Measurements from ENCODE around the gene ZNF521.

ZNF521 gene

GRCh38 chr18:25136416-25137196 lies 215.4 kb downstream of the ZNF521 start:
- Mint-ChIP-seq H3K27ac (no peak overlapping the region), H3K4me1 (no peaks in the 10 kb centered on the region), H3K36me3 (no peaks in the 10 kb centered on the region), H3K9me3 (peaks cover 2% of the 10 kb centered on the region), H3K4me3 (no peak overlapping the region)
- ATAC-seq: no peak
- no peak for DNase-seq (ENCODE audit: low spot score in 2 of 2)

GRCh38 chr18:25134861-25135260 lies 217.1 kb downstream of the ZNF521 start:
- H3K4me3 Mint-ChIP-seq: no peak overlapping the region
- ATAC-seq (no peak), DNase-seq (ENCODE audit: low spot score in 2 of 2) (no peak)
- no peaks in the 10 kb centered on the region for H3K36me3 Mint-ChIP-seq
- H3K4me1 Mint-ChIP-seq: no peaks in the 10 kb centered on the region
- H3K27ac Mint-ChIP-seq: no peak overlapping the region
- H3K9me3 Mint-ChIP-seq: peaks cover 2% of the 10 kb centered on the region

GRCh38 chr18:25133879-25134278 lies 218.1 kb downstream of the ZNF521 start:
- no peaks in the 10 kb centered on the region for H3K36me3 Mint-ChIP-seq
- ATAC-seq (no peak), DNase-seq (ENCODE audit: low spot score in 2 of 2) (no peak)
- H3K4me3 Mint-ChIP-seq: no peak overlapping the region
- no peaks in the 10 kb centered on the region for H3K4me1 Mint-ChIP-seq
- H3K9me3 Mint-ChIP-seq: peaks cover 2% of the 10 kb centered on the region
- H3K27ac Mint-ChIP-seq: no peak overlapping the region

- Mint-ChIP-seq H3K9me3 (peaks cover 2% of the 10 kb centered on the region), H3K4me3 (no peak overlapping the region), H3K36me3 (no peaks in the 10 kb centered on the region), H3K4me1 (no peaks in the 10 kb centered on the region), H3K27ac (no peak overlapping the region)
- no peak for DNase-seq (ENCODE audit: low spot score in 2 of 2)
- ATAC-seq: no peak
These were observed 219.0 kb downstream of the ZNF521 start for GRCh38 chr18:25132786-25133496.

GRCh38 chr18:25126751-25127150 lies 225.2 kb downstream of the ZNF521 start:
- no peaks in the 10 kb centered on the region for H3K4me1 Mint-ChIP-seq
- no peak for DNase-seq (ENCODE audit: low spot score in 2 of 2)
- no peak overlapping the region for H3K27ac Mint-ChIP-seq
- ATAC-seq: no peak
- peaks cover 2% of the 10 kb centered on the region for H3K9me3 Mint-ChIP-seq
- no peak overlapping the region for H3K4me3 Mint-ChIP-seq
- H3K36me3 Mint-ChIP-seq: no peaks in the 10 kb centered on the region

GRCh38 chr18:25125680-25126079 lies 226.3 kb downstream of the ZNF521 start:
- Mint-ChIP-seq H3K4me1 (no peaks in the 10 kb centered on the region), H3K9me3 (no peaks in the 10 kb centered on the region), H3K27ac (no peak overlapping the region), H3K4me3 (no peak overlapping the region), H3K36me3 (no peaks in the 10 kb centered on the region)
- no peak for ATAC-seq
- DNase-seq (ENCODE audit: low spot score in 2 of 2): no peak

GRCh38 chr18:25123438-25124232 lies 228.3 kb downstream of the ZNF521 start:
- no peak overlapping the region for H3K27ac Mint-ChIP-seq
- DNase-seq (ENCODE audit: low spot score in 2 of 2) (no peak), ATAC-seq (no peak)
- H3K9me3 Mint-ChIP-seq: peaks cover under 1% of the 10 kb centered on the region
- H3K4me1 Mint-ChIP-seq: no peaks in the 10 kb centered on the region
- H3K4me3 Mint-ChIP-seq: no peak overlapping the region
- no peaks in the 10 kb centered on the region for H3K36me3 Mint-ChIP-seq

- Mint-ChIP-seq H3K4me1 (no peaks in the 10 kb centered on the region), H3K4me3 (no peak overlapping the region), H3K36me3 (no peaks in the 10 kb centered on the region), H3K9me3 (peaks cover 3% of the 10 kb centered on the region), H3K27ac (no peak overlapping the region)
- ATAC-seq (no peak), DNase-seq (ENCODE audit: low spot score in 2 of 2) (no peak)
These were observed 230.5 kb downstream of the ZNF521 start for GRCh38 chr18:25121442-25121841.

GRCh38 chr18:25113566-25113965 lies 238.4 kb downstream of the ZNF521 start:
- Mint-ChIP-seq H3K4me3 (no peak overlapping the region), H3K36me3 (no peaks in the 10 kb centered on the region), H3K27ac (no peak overlapping the region), H3K4me1 (no peaks in the 10 kb centered on the region), H3K9me3 (peaks cover 5% of the 10 kb centered on the region)
- DNase-seq (ENCODE audit: low spot score in 2 of 2) (no peak), ATAC-seq (no peak)

GRCh38 chr18:25112821-25113434 lies 239.0 kb downstream of the ZNF521 start:
- Mint-ChIP-seq H3K4me1 (no peaks in the 10 kb centered on the region), H3K9me3 (peaks cover 3% of the 10 kb centered on the region), H3K36me3 (no peaks in the 10 kb centered on the region), H3K4me3 (no peak overlapping the region), H3K27ac (no peak overlapping the region)
- no peak for DNase-seq (ENCODE audit: low spot score in 2 of 2)
- no peak for ATAC-seq

- ATAC-seq (no peak), DNase-seq (ENCODE audit: low spot score in 2 of 2) (no peak)
- H3K4me1 Mint-ChIP-seq: no peaks in the 10 kb centered on the region
- H3K9me3 Mint-ChIP-seq: peaks cover 3% of the 10 kb centered on the region
- no peak overlapping the region for H3K4me3 Mint-ChIP-seq
- no peaks in the 10 kb centered on the region for H3K36me3 Mint-ChIP-seq
- H3K27ac Mint-ChIP-seq: no peak overlapping the region
These were observed 240.3 kb downstream of the ZNF521 start for GRCh38 chr18:25111377-25112288.

- no peaks in the 10 kb centered on the region for H3K36me3 Mint-ChIP-seq
- no peaks in the 10 kb centered on the region for H3K4me1 Mint-ChIP-seq
- ATAC-seq (no peak), DNase-seq (ENCODE audit: low spot score in 2 of 2) (no peak)
- no peak overlapping the region for H3K27ac Mint-ChIP-seq
- H3K9me3 Mint-ChIP-seq: peaks cover 6% of the 10 kb centered on the region
- H3K4me3 Mint-ChIP-seq: no peak overlapping the region
These were observed 242.5 kb downstream of the ZNF521 start for GRCh38 chr18:25109484-25109883.

- ATAC-seq (no peak), DNase-seq (ENCODE audit: low spot score in 2 of 2) (no peak)
- no peak overlapping the region for H3K4me3 Mint-ChIP-seq
- H3K9me3 Mint-ChIP-seq: peaks cover 3% of the 10 kb centered on the region
- H3K36me3 Mint-ChIP-seq: no peaks in the 10 kb centered on the region
- no peaks in the 10 kb centered on the region for H3K4me1 Mint-ChIP-seq
- H3K27ac Mint-ChIP-seq: no peak overlapping the region
These were observed 248.4 kb downstream of the ZNF521 start for GRCh38 chr18:25103468-25104155.

GRCh38 chr18:25102662-25103061 lies 249.3 kb downstream of the ZNF521 start:
- no peak overlapping the region for H3K27ac Mint-ChIP-seq
- ATAC-seq: no peak
- H3K4me1 Mint-ChIP-seq: no peaks in the 10 kb centered on the region

More at GRCh38 chr18:25102662-25103061, 249.3 kb downstream of the ZNF521 start:
- DNase-seq (ENCODE audit: low spot score in 2 of 2): no peak
- no peak overlapping the region for H3K4me3 Mint-ChIP-seq
- no peaks in the 10 kb centered on the region for H3K36me3 Mint-ChIP-seq
- peaks cover 3% of the 10 kb centered on the region for H3K9me3 Mint-ChIP-seq
